GM19468 (cell line): ENCODE measurements around the gene NKX2-2.

Source experiments
- ATAC-seq: cut with Tn5 transposase; IDR thresholded peaks from one replicate; pipeline ENCODE4 v1.9.1; 2021; ENCODE audit warnings: mild to moderate bottlenecking, moderate library complexity, moderate number of reproducible peaks; ENCODE audit not compliant: unreplicated experiment; ENCODE audit errors: extremely low read depth

Gene NKX2-2

GRCh38 chr20:21513881-21514540 lies at the start of gene NKX2-2:
NKX2-2 (minus strand) TSS chr20:21514064; CDS start chr20:21513669, 395 bp downstream.
- no peak for ATAC-seq

- ATAC-seq: no peak
Observed at GRCh38 chr20:21562656-21563055, 48.8 kb upstream of the NKX2-2 start.

- peak; percentile 23 for ATAC-seq
Observed at GRCh38 chr20:21559305-21559704, 45.4 kb upstream of the NKX2-2 start.

- ATAC-seq: no peak
Observed at GRCh38 chr20:21557241-21558020, 43.6 kb upstream of the NKX2-2 start.

- ATAC-seq: no peak
Observed at GRCh38 chr20:21556398-21556797, 42.5 kb upstream of the NKX2-2 start.

GRCh38 chr20:21555470-21556120 lies 41.7 kb upstream of the NKX2-2 start:
- no peak for ATAC-seq

GRCh38 chr20:21554985-21555384 lies 41.1 kb upstream of the NKX2-2 start:
- no peak for ATAC-seq

GRCh38 chr20:21554376-21554890 lies 40.6 kb upstream of the NKX2-2 start:
- ATAC-seq: no peak

- ATAC-seq: no peak
Observed at GRCh38 chr20:21550587-21550986, 36.7 kb upstream of the NKX2-2 start.

- ATAC-seq: no peak
Observed at GRCh38 chr20:21548390-21549035, 34.6 kb upstream of the NKX2-2 start.

- ATAC-seq: no peak
Observed at GRCh38 chr20:21546355-21546754, 32.5 kb upstream of the NKX2-2 start.

- ATAC-seq: no peak
Observed at GRCh38 chr20:21539512-21539911, 25.6 kb upstream of the NKX2-2 start.

GRCh38 chr20:21534886-21535285 lies 21.0 kb upstream of the NKX2-2 start:
- ATAC-seq: no peak

GRCh38 chr20:21534453-21534852 lies 20.6 kb upstream of the NKX2-2 start:
- no peak for ATAC-seq

- ATAC-seq: no peak
Observed at GRCh38 chr20:21529863-21530262, 16.0 kb upstream of the NKX2-2 start.

GRCh38 chr20:21528870-21529269 lies 15.0 kb upstream of the NKX2-2 start:
- no peak for ATAC-seq

- no peak for ATAC-seq
Observed at GRCh38 chr20:21527908-21528307, 14.0 kb upstream of the NKX2-2 start.

- ATAC-seq: no peak
Observed at GRCh38 chr20:21526776-21527175, 12.9 kb upstream of the NKX2-2 start.

GRCh38 chr20:21523895-21524294 lies 10.0 kb upstream of the NKX2-2 start:
- no peak for ATAC-seq

GRCh38 chr20:21523281-21523868 lies 9.5 kb upstream of the NKX2-2 start:
- no peak for ATAC-seq
